Measurements from ENCODE around the gene RICTOR.

- TF ChIP-seq POLR2AphosphoS5 (IDR thresholded peaks at IDR 0.05) (no peak), POLR2A (IDR thresholded peaks at IDR 0.05) (no peak)
- TF ChIP-seq, protein P1, sequence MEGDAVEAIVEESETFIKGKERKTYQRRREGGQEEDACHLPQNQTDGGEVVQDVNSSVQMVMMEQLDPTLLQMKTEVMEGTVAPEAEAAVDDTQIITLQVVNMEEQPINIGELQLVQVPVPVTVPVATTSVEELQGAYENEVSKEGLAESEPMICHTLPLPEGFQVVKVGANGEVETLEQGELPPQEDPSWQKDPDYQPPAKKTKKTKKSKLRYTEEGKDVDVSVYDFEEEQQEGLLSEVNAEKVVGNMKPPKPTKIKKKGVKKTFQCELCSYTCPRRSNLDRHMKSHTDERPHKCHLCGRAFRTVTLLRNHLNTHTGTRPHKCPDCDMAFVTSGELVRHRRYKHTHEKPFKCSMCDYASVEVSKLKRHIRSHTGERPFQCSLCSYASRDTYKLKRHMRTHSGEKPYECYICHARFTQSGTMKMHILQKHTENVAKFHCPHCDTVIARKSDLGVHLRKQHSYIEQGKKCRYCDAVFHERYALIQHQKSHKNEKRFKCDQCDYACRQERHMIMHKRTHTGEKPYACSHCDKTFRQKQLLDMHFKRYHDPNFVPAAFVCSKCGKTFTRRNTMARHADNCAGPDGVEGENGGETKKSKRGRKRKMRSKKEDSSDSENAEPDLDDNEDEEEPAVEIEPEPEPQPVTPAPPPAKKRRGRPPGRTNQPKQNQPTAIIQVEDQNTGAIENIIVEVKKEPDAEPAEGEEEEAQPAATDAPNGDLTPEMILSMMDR (IDR thresholded peaks at IDR 0.05) = no peak
These were observed 47.7 kb upstream of the RICTOR start for GRCh38 chr5:39121922-39122321.
